Suppressor macrophage treated with lipopolysaccharide for 1 hour (primary cell): ENCODE results near the gene GRK4.

Source experiments
- DNase-seq, 3 donors: peaks; one replicate each; pipeline ENCODE4 v3.0.0-alpha.2; 2020 to 2022

The GRK4 gene

DNA sequence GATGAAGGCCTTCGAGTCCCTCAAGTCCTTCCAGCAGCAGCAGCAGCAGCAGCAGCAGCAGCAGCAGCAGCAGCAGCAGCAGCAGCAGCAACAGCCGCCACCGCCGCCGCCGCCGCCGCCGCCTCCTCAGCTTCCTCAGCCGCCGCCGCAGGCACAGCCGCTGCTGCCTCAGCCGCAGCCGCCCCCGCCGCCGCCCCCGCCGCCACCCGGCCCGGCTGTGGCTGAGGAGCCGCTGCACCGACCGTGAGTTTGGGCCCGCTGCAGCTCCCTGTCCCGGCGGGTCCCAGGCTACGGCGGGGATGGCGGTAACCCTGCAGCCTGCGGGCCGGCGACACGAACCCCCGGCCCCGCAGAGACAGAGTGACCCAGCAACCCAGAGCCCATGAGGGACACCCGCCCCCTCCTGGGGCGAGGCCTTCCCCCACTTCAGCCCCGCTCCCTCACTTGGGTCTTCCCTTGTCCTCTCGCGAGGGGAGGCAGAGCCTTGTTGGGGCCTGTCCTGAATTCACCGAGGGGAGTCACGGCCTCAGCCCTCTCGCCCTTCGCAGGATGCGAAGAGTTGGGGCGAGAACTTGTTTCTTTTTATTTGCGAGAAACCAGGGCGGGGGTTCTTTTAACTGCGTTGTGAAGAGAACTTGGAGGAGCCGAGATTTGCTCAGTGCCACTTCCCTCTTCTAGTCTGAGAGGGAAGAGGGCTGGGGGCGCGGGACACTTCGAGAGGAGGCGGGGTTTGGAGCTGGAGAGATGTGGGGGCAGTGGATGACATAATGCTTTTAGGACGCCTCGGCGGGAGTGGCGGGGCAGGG, 111.7 kb downstream of the GRK4 start:
- DNase-seq: peak; percentile 94 to 96 (median 95)

DNA sequence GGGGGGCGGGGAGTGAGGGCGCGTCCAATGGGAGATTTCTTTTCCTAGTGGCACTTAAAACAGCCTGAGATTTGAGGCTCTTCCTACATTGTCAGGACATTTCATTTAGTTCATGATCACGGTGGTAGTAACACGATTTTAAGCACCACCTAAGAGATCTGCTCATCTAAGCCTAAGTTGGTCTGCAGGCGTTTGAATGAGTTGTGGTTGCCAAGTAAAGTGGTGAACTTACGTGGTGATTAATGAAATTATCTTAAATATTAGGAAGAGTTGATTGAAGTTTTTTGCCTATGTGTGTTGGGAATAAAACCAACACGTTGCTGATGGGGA, 112.2 kb downstream of the GRK4 start:
- DNase-seq: no peak

DNA sequence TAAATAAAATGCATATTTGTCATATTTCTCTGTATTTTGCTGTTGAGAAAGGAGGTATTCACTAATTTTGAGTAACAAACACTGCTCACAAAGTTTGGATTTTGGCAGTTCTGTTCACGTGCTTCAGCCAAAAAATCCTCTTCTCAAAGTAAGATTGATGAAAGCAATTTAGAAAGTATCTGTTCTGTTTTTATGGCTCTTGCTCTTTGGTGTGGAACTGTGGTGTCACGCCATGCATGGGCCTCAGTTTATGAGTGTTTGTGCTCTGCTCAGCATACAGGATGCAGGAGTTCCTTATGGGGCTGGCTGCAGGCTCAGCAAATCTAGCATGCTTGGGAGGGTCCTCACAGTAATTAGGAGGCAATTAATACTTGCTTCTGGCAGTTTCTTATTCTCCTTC, 114.4 kb downstream of the GRK4 start:
- no peak for DNase-seq

DNA sequence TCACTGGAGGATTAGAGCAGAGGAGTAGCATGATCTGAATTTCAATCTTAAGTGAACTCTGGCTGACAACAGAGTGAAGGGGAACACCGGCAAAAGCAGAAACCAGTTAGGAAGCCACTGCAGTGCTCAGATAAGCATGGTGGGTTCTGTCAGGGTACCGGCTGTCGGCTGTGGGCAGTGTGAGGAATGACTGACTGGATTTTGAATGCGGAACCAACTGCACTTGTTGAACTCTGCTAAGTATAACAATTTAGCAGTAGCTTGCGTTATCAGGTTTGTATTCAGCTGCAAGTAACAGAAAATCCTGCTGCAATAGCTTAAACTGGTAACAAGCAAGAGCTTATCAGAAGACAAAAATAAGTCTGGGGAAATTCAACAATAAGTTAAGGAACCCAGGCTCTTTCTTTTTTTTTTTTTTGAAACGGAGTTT, 116.3 kb downstream of the GRK4 start:
- peak; percentile 64 to 67 (median 65) for DNase-seq

DNA sequence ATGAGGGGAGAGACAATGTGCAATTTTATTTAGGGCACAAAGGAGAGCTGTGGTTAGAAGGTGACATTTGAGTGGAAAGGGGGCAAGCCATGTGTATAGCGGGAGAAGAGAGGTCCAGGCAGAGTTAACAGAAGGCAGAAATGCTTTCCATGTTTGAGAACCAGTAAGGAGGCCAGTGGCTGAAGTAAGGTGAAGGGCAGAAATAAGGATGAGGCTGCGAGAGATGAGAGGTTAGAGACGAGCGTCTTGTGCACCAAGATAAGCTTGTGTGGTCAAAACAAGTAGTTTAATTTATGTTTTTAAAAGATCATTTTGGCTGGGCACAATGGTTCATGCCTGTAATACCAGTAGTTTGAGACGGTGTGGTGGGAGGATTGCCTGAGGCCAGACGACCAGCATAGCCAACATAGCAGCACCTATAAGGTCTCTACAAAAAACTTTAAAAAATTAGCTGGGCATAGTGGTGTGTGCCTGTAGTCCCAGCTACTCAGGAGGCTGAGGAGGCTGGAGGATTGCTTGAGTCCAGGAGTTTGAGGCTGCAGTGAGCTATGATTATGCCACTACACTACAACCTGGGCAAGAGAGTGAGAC, 119.6 kb downstream of the GRK4 start:
- no peak for DNase-seq

DNA sequence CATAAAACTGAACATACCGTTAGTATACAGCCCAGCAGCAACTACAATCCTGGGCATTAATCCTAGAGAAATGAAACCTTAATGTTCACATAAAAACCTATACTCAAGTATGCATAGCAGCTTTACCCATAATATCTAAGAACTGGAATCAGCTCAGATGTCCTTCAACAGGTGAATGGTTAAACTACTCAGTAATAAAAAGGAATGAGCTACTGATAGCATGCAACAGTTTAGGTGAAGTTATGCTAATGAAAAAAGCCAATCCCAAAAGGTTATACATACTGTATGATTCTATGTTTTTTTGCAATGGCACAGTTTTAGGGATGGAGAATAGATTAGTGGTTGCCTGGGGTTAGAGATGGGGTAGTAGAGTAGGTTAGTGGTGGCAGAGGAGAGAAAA, 120.4 kb downstream of the GRK4 start:
- DNase-seq: no peak

DNA sequence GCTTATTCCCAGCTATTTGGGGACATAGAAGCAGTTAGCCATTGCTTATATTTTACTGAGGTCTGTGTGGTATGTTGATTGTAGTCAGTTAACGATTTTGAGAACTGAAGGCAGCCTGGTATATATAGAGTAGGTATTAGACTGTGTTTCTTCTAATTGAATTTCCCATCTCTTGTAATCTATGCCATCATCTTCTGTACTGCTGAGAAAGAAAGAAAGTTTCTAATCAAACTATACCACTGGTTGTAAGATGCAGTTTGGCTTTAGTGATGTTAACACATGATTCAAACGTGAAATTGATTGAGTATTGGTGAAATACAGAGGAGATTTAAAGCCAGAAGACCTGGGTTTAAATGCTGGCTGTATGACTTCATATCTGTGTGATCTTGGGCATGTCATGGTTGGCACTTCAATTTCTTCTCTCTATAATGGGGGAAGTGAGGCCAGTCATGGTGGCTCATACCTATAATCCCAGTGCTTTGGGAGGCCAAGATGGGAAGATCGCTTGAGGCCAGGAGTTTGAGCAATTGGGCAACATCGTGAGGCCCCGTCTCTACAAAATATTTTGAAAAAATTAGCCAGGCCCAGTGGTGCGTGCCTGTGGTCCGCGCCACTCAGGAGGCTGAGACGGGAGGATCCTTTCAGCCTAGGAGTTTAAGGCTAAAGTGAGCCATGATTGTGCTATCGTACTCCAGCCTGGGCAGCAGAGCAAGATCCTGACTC, 122.7 kb downstream of the GRK4 start:
- no peak for DNase-seq

DNA sequence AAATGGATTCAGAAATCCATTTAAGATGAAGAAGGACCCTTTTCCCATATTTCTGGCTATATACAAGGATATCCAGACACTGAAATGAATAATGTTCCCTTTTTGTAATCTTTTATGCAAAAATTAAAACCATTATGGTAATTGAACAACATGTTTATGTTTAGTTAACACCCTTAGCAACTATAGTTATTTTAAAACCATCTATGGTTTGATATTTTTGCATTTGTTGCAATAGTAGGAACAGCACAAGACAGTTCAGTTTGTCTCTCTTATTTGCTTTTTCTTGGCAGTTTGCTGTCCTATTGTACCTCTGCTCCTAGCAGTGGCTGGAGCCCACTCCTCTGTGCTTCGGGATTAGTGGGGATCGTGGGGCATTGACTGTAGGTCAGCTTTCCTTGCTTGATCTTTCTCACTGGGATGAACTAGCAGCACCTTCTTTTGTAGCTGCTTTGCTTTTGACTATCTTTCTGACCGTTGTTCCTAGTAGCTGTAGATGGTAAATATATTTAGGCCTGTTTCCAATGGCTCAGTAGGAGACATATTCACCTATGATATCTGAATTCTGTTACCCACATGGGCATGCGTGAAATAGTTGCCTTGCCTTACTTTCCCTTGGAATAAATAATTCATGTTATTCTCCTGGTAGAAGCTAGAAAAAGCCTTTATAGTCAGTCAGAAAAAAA, 123.9 kb downstream of the GRK4 start:
- DNase-seq: no peak
